HG03025 (cell line): ENCODE data around the gene SETD1B.

Source experiments
- ATAC-seq: cut with Tn5 transposase; IDR thresholded peaks from one replicate; pipeline ENCODE4 v1.9.1; 2021; ENCODE audit warnings: mild to moderate bottlenecking, moderate library complexity; ENCODE audit not compliant: unreplicated experiment, low FRiP score

SETD1B gene

DNA sequence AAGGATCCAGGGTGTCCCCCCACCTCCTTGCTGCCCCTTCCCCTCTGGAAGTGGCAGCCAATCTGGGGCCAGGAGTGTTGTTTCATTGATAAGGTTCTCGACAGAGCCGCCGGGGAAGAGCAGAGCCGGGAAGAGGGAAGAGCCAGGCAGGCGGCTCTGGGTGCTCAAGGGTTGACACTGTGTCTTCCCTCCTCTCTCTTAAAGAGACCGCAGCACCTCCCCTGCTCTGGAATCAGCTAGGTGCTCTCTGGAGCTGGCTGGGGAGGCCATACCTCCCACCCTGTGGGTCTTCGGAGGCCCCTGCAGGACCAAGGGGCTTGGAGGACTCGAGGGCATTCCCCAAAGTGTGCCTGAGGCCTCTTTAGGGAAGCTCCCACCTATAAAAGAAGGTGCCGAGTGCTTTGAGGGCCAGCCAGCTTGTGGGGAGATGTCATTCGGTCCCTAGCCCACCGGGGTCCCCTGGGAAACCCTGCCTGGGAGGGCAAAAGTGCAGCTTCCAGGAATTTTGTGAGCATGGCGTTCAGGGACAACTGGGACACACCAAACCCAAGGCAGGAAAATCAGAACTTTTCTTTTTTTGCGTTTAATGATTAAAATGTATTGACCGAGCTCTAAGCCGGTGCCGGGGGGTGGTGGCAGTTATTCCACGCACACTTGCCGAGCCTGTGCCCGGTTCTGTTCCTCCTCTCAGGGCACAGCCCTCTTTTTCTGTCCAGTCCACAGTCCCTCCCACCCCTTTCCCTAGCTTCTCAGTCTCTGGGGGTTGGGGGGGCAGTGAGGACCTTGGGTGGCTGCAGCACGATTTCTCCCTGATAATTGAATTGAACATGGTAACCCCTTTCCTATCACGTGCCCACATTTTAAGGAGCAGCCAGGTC lies 3.0 kb downstream of the SETD1B start:
- ATAC-seq: no peak

- no peak for ATAC-seq
These were observed 4.0 kb downstream of the SETD1B start for GRCh38 chr12:121807642-121808347.

DNA sequence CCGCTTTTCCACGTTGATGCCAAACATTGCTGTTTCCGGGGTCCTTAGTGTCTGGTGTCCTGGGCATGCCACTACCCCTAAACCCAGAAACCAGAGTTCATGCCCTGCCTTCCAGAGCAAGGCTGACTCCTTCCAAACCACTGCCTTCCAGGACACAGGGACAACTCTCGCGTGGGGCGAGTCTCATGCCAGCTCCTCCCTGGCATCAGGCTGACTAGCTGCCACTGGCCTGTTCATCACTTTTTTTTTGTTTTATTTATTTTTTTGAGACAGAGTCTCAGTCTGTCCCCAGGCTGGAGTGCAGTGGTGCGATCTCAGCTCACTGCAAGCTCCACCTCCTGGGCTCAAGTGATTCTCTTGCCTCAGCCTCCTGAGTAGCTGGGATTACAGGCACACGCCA lies 4.8 kb downstream of the SETD1B start:
- ATAC-seq: no peak

GRCh38 chr12:121809712-121810116 lies 5.9 kb downstream of the SETD1B start:
- ATAC-seq: no peak

GRCh38 chr12:121810234-121810817 lies 6.5 kb downstream of the SETD1B start:
- no peak for ATAC-seq

GRCh38 chr12:121810833-121811433 lies 7.1 kb downstream of the SETD1B start:
- no peak for ATAC-seq

- no peak for ATAC-seq
These were observed 7.9 kb downstream of the SETD1B start for GRCh38 chr12:121811434-121812319.

GRCh38 chr12:121812320-121812871 lies 8.6 kb downstream of the SETD1B start:
- ATAC-seq: no peak

- ATAC-seq: no peak
These were observed 9.4 kb downstream of the SETD1B start for GRCh38 chr12:121812921-121813896.

- ATAC-seq: no peak
These were observed 10.1 kb downstream of the SETD1B start for GRCh38 chr12:121813951-121814350.

- ATAC-seq: no peak
These were observed 10.8 kb downstream of the SETD1B start for GRCh38 chr12:121814429-121815119.

DNA sequence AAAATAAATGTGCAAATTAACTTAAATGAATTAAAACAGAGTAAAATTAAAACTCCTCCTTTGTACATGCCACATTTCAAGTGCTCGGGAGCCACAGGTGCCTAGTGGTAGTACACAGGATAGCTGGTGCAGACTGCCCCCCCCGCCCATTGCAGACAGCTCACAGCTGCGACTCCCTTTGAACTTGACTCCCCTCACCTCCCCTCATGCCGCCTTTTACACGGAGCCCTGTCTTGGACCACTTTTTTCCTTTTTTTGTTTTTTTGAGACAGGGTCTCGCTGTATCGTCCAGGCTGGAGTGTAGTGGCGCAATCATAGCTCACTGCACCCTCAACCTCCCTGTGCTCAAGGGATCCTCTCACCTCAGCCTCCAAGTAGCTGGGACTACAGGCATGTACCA lies 11.5 kb downstream of the SETD1B start:
- no peak for ATAC-seq

DNA sequence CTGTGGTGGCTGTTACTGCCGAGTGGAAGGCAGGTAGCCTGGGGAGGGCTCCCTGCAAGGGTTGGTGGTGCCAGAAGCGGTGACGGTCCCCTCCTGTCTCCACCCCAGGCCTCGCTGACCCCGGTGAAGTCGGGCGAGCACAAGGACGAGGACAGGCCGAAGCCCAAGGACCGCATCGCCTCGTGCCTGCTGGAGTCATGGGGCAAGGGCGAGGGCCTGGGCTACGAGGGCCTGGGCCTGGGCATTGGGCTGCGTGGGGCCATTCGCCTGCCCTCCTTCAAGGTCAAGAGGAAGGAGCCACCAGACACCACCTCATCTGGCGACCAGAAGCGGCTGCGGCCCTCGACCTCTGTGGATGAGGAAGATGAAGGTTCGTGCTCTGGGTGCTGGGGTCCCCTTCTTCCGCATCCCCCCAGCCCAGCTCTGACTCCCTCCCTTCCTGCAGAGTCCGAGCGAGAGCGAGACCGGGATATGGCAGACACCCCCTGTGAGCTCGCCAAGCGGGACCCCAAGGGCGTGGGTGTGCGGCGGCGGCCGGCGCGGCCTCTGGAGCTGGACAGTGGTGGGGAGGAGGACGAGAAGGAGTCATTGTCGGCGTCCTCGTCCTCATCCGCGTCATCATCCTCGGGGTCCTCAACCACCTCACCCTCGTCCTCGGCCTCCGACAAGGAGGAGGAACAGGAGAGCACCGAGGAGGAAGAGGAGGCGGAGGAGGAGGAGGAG lies 13.3 kb downstream of the SETD1B start:
- no peak for ATAC-seq

DNA sequence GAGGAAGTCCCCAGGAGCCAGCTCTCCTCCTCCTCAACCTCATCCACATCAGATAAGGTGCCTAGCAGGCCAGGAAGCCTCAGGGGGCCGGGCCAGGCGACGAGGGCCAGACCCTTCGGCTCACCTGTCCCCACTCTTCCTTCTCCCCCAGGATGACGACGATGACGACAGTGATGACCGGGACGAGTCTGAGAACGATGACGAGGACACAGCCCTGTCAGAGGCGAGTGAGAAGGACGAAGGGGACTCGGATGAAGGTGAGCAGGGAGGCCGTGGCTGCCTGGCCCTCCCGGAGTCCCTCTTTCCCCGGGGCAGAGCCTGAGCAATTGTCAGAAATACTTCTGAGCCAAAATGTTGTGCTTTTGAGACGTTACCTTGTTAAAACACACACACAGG lies 13.8 kb downstream of the SETD1B start:
- ATAC-seq: no peak

DNA sequence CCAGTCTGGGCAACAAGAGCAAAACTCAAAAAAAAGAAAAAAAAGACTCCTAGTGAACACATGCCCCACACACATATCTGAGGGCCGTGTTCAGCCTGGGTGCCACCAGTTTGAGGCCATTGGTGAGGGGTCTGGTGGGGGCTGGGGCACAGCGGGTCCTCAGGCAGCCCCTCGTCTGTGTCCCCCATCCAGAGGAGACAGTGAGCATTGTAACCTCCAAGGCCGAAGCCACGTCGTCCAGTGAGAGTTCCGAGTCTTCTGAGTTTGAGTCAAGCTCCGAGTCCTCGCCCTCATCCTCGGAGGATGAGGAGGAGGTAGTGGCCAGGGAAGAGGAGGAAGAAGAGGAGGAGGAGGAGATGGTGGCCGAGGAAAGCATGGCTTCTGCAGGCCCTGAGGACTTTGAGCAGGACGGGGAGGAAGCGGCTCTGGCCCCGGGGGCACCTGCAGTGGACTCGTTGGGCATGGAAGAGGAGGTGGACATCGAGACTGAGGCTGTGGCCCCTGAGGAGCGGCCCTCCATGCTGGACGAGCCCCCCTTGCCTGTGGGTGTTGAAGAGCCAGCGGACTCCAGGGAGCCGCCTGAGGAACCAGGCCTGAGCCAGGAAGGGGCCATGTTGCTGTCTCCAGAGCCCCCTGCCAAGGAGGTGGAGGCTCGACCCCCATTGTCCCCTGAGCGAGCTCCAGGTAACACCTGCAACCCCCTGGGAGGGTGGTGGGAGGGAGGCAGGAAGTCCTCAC lies 15.6 kb downstream of the SETD1B start:
- ATAC-seq: no peak

DNA sequence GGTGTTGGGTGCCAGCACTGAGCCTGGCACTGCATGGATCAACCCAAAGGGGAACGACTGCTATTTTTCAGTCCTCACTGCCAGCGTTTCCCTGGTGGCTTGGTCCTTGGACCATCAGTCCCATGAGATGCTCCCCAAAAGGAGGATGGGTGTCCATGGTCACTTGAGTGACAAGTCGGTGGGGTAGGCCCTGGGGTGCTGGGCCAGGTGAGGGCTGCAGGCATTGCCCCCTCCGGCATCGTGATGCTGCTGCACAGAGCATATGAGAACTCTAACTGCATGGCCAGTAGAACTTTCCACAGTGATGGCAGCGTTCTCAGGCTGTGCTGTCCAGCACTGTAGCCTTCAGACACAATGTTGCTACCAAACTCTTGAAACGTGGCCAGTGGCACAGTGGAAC lies 16.2 kb downstream of the SETD1B start:
- ATAC-seq: no peak
